Measurements from ENCODE around the gene TMEM198.

Gene TMEM198

DNA sequence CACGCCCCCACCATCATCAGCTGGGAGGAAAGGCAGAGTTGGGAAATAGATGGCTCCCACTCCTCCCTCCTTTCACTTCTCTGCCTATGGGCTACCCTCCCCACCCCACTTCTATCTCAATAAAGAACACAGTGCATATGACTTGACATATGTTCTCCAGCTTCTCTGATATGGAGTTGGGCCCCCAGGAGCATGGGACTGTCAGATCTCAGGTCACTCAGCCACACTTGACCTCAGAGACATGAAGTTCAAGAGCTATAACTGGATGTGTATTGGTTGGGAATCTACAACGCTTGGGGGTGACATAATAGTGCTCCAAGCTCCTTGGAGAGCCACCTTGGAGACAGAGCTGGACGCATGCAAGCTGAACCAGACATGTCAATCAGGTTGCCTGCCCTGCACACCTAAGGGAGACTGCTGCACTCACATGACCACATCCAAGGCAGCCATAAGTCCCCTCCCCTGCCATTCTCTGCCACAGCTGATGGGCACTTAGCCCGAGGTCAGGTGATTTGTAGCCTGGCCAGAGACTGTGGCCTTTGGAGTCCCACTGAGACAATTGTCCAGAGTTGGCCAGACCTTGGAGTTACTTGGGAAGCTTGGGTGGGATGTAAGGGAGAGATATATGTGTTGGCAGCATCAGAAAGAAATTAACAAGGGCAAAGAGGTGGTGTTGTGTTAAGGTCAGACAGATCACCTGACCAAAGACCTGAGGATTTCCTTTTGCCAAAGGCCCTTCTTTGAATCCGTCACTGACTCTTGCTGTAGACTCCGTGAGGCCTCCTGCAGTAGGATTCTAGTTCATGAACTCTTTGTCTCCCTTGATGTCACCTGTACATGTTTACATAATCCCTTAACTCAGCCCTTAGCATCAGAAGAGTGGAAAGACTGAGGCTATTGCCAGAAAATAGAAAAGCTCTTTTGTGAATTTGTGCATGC, 32.0 kb downstream of the TMEM198 start:
- no peak overlapping the region for H3K4me2 ChIP-seq (ENCODE audit: low read length)
- no peak for TF ChIP-seq EZH2phosphoT487 (IDR thresholded peaks at IDR 0.05; ENCODE audit: borderline replicate concordance, low read length)
- TF ChIP-seq, protein P1, sequence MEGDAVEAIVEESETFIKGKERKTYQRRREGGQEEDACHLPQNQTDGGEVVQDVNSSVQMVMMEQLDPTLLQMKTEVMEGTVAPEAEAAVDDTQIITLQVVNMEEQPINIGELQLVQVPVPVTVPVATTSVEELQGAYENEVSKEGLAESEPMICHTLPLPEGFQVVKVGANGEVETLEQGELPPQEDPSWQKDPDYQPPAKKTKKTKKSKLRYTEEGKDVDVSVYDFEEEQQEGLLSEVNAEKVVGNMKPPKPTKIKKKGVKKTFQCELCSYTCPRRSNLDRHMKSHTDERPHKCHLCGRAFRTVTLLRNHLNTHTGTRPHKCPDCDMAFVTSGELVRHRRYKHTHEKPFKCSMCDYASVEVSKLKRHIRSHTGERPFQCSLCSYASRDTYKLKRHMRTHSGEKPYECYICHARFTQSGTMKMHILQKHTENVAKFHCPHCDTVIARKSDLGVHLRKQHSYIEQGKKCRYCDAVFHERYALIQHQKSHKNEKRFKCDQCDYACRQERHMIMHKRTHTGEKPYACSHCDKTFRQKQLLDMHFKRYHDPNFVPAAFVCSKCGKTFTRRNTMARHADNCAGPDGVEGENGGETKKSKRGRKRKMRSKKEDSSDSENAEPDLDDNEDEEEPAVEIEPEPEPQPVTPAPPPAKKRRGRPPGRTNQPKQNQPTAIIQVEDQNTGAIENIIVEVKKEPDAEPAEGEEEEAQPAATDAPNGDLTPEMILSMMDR (IDR thresholded peaks at IDR 0.05; ENCODE audit: low read depth, low read length, poor library complexity, severe bottlenecking): no peak
- no peaks in the 10 kb centered on the region for H3K4me1 ChIP-seq (ENCODE audit: control insufficient read depth, low read length)
- no peaks in the 10 kb centered on the region for H3K9me2 ChIP-seq (replicated peaks; ENCODE audit: control insufficient read depth, low read length)
- H3K36me3 ChIP-seq (ENCODE audit: control insufficient read depth, low read length): no peaks in the 10 kb centered on the region
- H3K4me3 ChIP-seq (ENCODE audit: low read length): no peak overlapping the region
- H3F3A ChIP-seq (ENCODE audit: control insufficient read depth, insufficient read depth): no peaks in the 10 kb centered on the region
- no peaks in the 10 kb centered on the region for H3K9me3 ChIP-seq (ENCODE audit: control insufficient read depth, insufficient read depth, low read length)
- peaks cover 3% of the 10 kb centered on the region; the same call in 1 of the 2 replicates for H3K27me3 ChIP-seq (ENCODE audit: control insufficient read depth, low read length)
- no peaks in the 10 kb centered on the region for H3K79me2 ChIP-seq (ENCODE audit: control insufficient read depth, low read length)
- H3K27ac ChIP-seq (ENCODE audit: low read depth, low read length): no peak overlapping the region
- H4K20me1 ChIP-seq (ENCODE audit: control insufficient read depth, insufficient read depth, low read depth, low read length): no peaks in the 10 kb centered on the region

- H3K4me1 ChIP-seq (ENCODE audit: control insufficient read depth, low read length): no peaks in the 10 kb centered on the region
- no peaks in the 10 kb centered on the region for H3K79me2 ChIP-seq (ENCODE audit: control insufficient read depth, low read length)
- no peaks in the 10 kb centered on the region for H4K20me1 ChIP-seq (ENCODE audit: control insufficient read depth, insufficient read depth, low read depth, low read length)
- TF ChIP-seq, protein P1 (IDR thresholded peaks at IDR 0.05; ENCODE audit: low read depth, low read length, poor library complexity, severe bottlenecking): no peak
- TF ChIP-seq EZH2phosphoT487 (IDR thresholded peaks at IDR 0.05; ENCODE audit: borderline replicate concordance, low read length): no peak
- H3K4me2 ChIP-seq (ENCODE audit: low read length): no peak overlapping the region
- no peaks in the 10 kb centered on the region for H3K9me3 ChIP-seq (ENCODE audit: control insufficient read depth, insufficient read depth, low read length)
- H3K27ac ChIP-seq (ENCODE audit: low read depth, low read length): no peak overlapping the region
- H3K27me3 ChIP-seq (ENCODE audit: control insufficient read depth, low read length): peaks cover 3% of the 10 kb centered on the region; the same call in 1 of the 2 replicates
- H3K9me2 ChIP-seq (replicated peaks; ENCODE audit: control insufficient read depth, low read length): no peaks in the 10 kb centered on the region
- no peaks in the 10 kb centered on the region for H3K36me3 ChIP-seq (ENCODE audit: control insufficient read depth, low read length)
- H3F3A ChIP-seq (ENCODE audit: control insufficient read depth, insufficient read depth): no peaks in the 10 kb centered on the region
- no peak overlapping the region for H3K4me3 ChIP-seq (ENCODE audit: low read length)
These were observed 32.9 kb downstream of the TMEM198 start for GRCh38 chr2:219576505-219577388.

- H3K79me2 ChIP-seq (ENCODE audit: control insufficient read depth, low read length): no peaks in the 10 kb centered on the region
- no peaks in the 10 kb centered on the region for H4K20me1 ChIP-seq (ENCODE audit: control insufficient read depth, insufficient read depth, low read depth, low read length)
- H3K4me2 ChIP-seq (ENCODE audit: low read length): no peak overlapping the region
- H3K4me3 ChIP-seq (ENCODE audit: low read length): no peak overlapping the region
- H3K9me2 ChIP-seq (replicated peaks; ENCODE audit: control insufficient read depth, low read length): no peaks in the 10 kb centered on the region
- TF ChIP-seq, protein P1 (IDR thresholded peaks at IDR 0.05; ENCODE audit: low read depth, low read length, poor library complexity, severe bottlenecking): no peak
- TF ChIP-seq EZH2phosphoT487 (IDR thresholded peaks at IDR 0.05; ENCODE audit: borderline replicate concordance, low read length): no peak
- no peaks in the 10 kb centered on the region for H3K36me3 ChIP-seq (ENCODE audit: control insufficient read depth, low read length)
- H3K4me1 ChIP-seq (ENCODE audit: control insufficient read depth, low read length): no peaks in the 10 kb centered on the region
- H3F3A ChIP-seq (ENCODE audit: control insufficient read depth, insufficient read depth): no peaks in the 10 kb centered on the region
- H3K27ac ChIP-seq (ENCODE audit: low read depth, low read length): no peak overlapping the region
- H3K9me3 ChIP-seq (ENCODE audit: control insufficient read depth, insufficient read depth, low read length): no peaks in the 10 kb centered on the region
- peaks cover 3% of the 10 kb centered on the region; the same call in 1 of the 2 replicates for H3K27me3 ChIP-seq (ENCODE audit: control insufficient read depth, low read length)
These were observed 35.2 kb downstream of the TMEM198 start for GRCh38 chr2:219578811-219579613.

Data from DOHH2 (cell line).